DND-41 (cell line): ENCODE results near the gene VWA5B1.

ENCODE experiments used
- EZH2 ChIP-seq: IDR thresholded peaks from 3 replicates; pipeline ENCODE4 v1.6.1; 2012; ENCODE audit warnings: borderline replicate concordance, low read depth, mild to moderate bottlenecking, moderate library complexity, low read length, inconsistent platforms; ENCODE audit not compliant: severe bottlenecking
- TF ChIP-seq, protein P1 (sequence below): IDR thresholded peaks from 2 replicates; pipeline ENCODE4 v1.5.1; 2012; ENCODE audit warnings: borderline replicate concordance, low read length, moderate library complexity, mild to moderate bottlenecking; ENCODE audit not compliant: poor library complexity, severe bottlenecking; ENCODE audit errors: extremely low read depth

DNA sequence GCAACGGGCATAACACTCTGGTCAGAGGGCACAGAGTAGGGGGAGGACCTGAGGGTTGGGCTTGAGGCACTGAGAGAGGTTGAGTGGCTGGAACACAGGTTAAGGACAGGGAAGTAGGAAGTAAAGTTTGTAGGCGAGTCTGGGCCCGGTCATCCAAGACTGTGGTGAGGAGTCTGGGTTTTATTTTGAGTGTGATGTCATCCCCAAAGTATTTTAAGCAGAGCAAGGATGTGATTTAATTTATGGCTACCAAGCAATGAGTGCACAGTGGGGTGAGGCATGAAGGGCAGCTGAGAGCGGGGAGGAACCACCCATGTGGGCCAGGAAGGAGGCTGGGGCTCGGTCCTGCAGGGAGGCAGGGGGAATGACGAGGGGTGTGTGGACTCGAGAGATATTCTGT is 11.2 kb upstream of the VWA5B1 start:
- TF ChIP-seq, protein P1, sequence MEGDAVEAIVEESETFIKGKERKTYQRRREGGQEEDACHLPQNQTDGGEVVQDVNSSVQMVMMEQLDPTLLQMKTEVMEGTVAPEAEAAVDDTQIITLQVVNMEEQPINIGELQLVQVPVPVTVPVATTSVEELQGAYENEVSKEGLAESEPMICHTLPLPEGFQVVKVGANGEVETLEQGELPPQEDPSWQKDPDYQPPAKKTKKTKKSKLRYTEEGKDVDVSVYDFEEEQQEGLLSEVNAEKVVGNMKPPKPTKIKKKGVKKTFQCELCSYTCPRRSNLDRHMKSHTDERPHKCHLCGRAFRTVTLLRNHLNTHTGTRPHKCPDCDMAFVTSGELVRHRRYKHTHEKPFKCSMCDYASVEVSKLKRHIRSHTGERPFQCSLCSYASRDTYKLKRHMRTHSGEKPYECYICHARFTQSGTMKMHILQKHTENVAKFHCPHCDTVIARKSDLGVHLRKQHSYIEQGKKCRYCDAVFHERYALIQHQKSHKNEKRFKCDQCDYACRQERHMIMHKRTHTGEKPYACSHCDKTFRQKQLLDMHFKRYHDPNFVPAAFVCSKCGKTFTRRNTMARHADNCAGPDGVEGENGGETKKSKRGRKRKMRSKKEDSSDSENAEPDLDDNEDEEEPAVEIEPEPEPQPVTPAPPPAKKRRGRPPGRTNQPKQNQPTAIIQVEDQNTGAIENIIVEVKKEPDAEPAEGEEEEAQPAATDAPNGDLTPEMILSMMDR, result no peak
- no peak for TF ChIP-seq EZH2
